Kidney epithelial cell (primary cell): ENCODE data around the gene WDFY3. TPM values are rescaled to one million over a fixed set of nuclear protein-coding genes. Genes with fewer than 3 reads are reported as not detected.

Experiments used
- DNase-seq: peaks from one replicate; pipeline ENCODE4 v3.0.0-alpha.2; 2010; ENCODE audit warnings: low read depth
- H3K27me3 ChIP-seq: 2 replicates; pipeline ENCODE4 v1.6.0; 2011; ENCODE audit warnings: low read length; ENCODE audit not compliant: control insufficient read depth, insufficient read depth
- H3K36me3 ChIP-seq: 2 replicates; pipeline ENCODE4 v1.5.1; 2011; ENCODE audit warnings: low read length; ENCODE audit not compliant: control insufficient read depth, insufficient read depth
- H3K4me3 ChIP-seq: 2 replicates; pipeline ENCODE4 v1.5.1; 2011; ENCODE audit warnings: low read depth, mild to moderate bottlenecking, control low read depth, low read length
- CTCF ChIP-seq: IDR thresholded peaks from 2 replicates; pipeline ENCODE4 v1.5.1; 2011; ENCODE audit warnings: mild to moderate bottlenecking, moderate library complexity, low read length, control low read depth, inconsistent platforms; ENCODE audit not compliant: insufficient read depth, poor library complexity, severe bottlenecking
- total RNA-seq: library from RNA; depleted of rRNA; stranded (reverse); fragments of >200 nt; gene quantifications from 2 replicates; pipeline ENCODE4 v1.2.3, GENCODE V29; 2015

WDFY3 gene
- total RNA-seq, 1 donor from 2014 or later, result 54.4 TPM

DNA sequence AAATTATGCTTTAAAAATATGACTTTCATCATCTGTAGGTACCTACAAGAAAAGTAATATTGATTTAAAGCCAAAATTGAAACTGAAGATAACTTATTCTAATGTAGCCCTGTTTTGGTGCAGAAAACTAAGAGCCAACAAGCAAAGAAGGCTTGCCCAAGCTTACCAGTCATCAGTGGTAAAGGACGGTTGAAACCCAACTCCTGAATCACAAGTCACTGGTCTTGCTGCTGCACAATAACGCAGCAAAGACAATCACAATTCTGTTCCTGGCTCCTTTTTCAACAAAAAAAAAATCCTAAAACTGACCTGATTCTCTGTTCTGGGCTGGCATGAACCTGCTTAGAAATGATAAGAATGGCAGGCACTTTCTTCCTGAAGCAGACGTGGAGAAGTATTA is 34.5 kb downstream of the WDFY3 start:
- no peaks in the 10 kb centered on the region for H3K36me3 ChIP-seq
- no peak for TF ChIP-seq CTCF
- H3K4me3 ChIP-seq, result no peak overlapping the region
- no peaks in the 10 kb centered on the region for H3K27me3 ChIP-seq
- DNase-seq, result no peak

- no peak for TF ChIP-seq CTCF
- no peaks in the 10 kb centered on the region for H3K27me3 ChIP-seq
- no peaks in the 10 kb centered on the region for H3K36me3 ChIP-seq
- DNase-seq, result no peak
- no peak overlapping the region for H3K4me3 ChIP-seq
Measured at GRCh38 chr4:84931274-84931673, 35.2 kb downstream of the WDFY3 start.

- H3K36me3 ChIP-seq, result no peaks in the 10 kb centered on the region
- no peak for DNase-seq
- no peak overlapping the region for H3K4me3 ChIP-seq
- TF ChIP-seq CTCF, result no peak
- H3K27me3 ChIP-seq, result no peaks in the 10 kb centered on the region
Measured at GRCh38 chr4:84928089-84928488, 38.4 kb downstream of the WDFY3 start.

GRCh38 chr4:84927428-84927827 is 39.1 kb downstream of the WDFY3 start:
- no peaks in the 10 kb centered on the region for H3K36me3 ChIP-seq

DNA sequence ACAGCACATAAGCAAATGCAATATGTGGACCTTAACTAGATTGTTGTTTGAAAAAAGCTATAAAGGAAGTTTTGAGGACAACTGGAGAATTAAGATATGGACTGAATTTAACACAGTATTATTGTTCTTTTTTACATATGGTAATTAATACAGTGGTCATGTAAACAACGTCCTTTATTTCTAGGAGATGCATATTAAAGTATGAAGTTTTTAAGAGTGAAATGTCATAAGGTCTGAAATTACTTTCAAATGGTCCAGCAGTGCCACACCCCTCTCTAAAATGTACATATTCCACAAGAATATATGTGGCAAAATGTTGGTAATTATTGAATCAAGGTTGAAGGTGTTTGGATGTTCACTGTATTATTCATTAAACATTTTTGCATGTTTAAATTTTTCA is 40.9 kb downstream of the WDFY3 start:
- H3K36me3 ChIP-seq, result no peaks in the 10 kb centered on the region
- DNase-seq, result no peak
- no peak overlapping the region for H3K4me3 ChIP-seq
- no peak for TF ChIP-seq CTCF
- no peaks in the 10 kb centered on the region for H3K27me3 ChIP-seq

More at GRCh38 chr4:84927428-84927827, 39.1 kb downstream of the WDFY3 start:
- TF ChIP-seq CTCF, result no peak
- Histone ChIP-seq H3K27me3 (no peaks in the 10 kb centered on the region), H3K4me3 (no peak overlapping the region)
- DNase-seq, result no peak

GRCh38 chr4:84924434-84924833 is 42.1 kb downstream of the WDFY3 start:
- no peaks in the 10 kb centered on the region for H3K36me3 ChIP-seq
- TF ChIP-seq CTCF, result no peak
- H3K27me3 ChIP-seq, result no peaks in the 10 kb centered on the region
- no peak for DNase-seq
- H3K4me3 ChIP-seq, result no peak overlapping the region
